Activated CD4-positive, alpha-beta T cell treated with anti-CD3 and anti-CD28 coated beads, Interleukin-2, Interleukin-4, amounts not matched to agents 100 ng/mL and 50 ng/mL, durations not matched to agents 16 hours and 8 hours (primary cell): ENCODE results near the gene GTF2F2.

Experiments
- DNase-seq: peaks from one replicate; pipeline ENCODE4 v3.0.0-alpha.2; 2020; ENCODE audit warnings: low spot score

The GTF2F2 gene

GRCh38 chr13:45122941-45123340 is 2.6 kb downstream of the GTF2F2 start:
- no peak for DNase-seq

GRCh38 chr13:45132369-45133064 is 12.2 kb downstream of the GTF2F2 start:
- no peak for DNase-seq

GRCh38 chr13:45133396-45134118 is 13.2 kb downstream of the GTF2F2 start:
- no peak for DNase-seq

- DNase-seq: no peak
Measured at GRCh38 chr13:45136741-45137504, 16.6 kb downstream of the GTF2F2 start.

GRCh38 chr13:45137526-45137925 is 17.2 kb downstream of the GTF2F2 start:
- DNase-seq: no peak

GRCh38 chr13:45138282-45138681 is 18.0 kb downstream of the GTF2F2 start:
- no peak for DNase-seq

GRCh38 chr13:45141369-45141768 is 21.1 kb downstream of the GTF2F2 start:
- no peak for DNase-seq

- no peak for DNase-seq
Measured at GRCh38 chr13:45142440-45143345, 22.4 kb downstream of the GTF2F2 start.

GRCh38 chr13:45143346-45143751 is 23.0 kb downstream of the GTF2F2 start:
- no peak for DNase-seq

GRCh38 chr13:45149964-45150363 is 29.7 kb downstream of the GTF2F2 start:
- no peak for DNase-seq

GRCh38 chr13:45156565-45157361 is 36.5 kb downstream of the GTF2F2 start:
- DNase-seq: no peak

GRCh38 chr13:45162194-45162593 is 41.9 kb downstream of the GTF2F2 start:
- DNase-seq: no peak

GRCh38 chr13:45162821-45163220 is 42.5 kb downstream of the GTF2F2 start:
- no peak for DNase-seq

- no peak for DNase-seq
Measured at GRCh38 chr13:45166858-45167257, 46.5 kb downstream of the GTF2F2 start.

GRCh38 chr13:45167611-45168554 is 47.6 kb downstream of the GTF2F2 start:
- no peak for DNase-seq

GRCh38 chr13:45168555-45168930 is 48.2 kb downstream of the GTF2F2 start:
- no peak for DNase-seq

- no peak for DNase-seq
Measured at GRCh38 chr13:45174478-45174877, 54.2 kb downstream of the GTF2F2 start.

GRCh38 chr13:45178349-45179162 is 58.2 kb downstream of the GTF2F2 start:
- DNase-seq: peak; percentile 26

- DNase-seq: no peak
Measured at GRCh38 chr13:45179428-45179827, 59.1 kb downstream of the GTF2F2 start.
